HEK293 (cell line): ENCODE results near the gene NATD1.
A peak's percentile ranks its signal among the peaks of the same experiment; 100 is the strongest.

Experiments
- BCL11B ChIP-seq: fragments of 450-650 bp; formaldehyde crosslinking; IDR thresholded peaks from 2 replicates; pipeline ENCODE4 v1.5.1; 2016; ENCODE audit warnings: low read depth, missing biosample characterization, missing genetic modification characterization
- EGR2 ChIP-seq: fragments of 450-650 bp; formaldehyde crosslinking; IDR thresholded peaks from 2 replicates; pipeline ENCODE4 v1.5.1; 2016; ENCODE audit warnings: low read depth, missing biosample characterization, missing genetic modification characterization
- GLI2 ChIP-seq: fragments of 450-650 bp; formaldehyde crosslinking; IDR thresholded peaks from 2 replicates; pipeline ENCODE4; 2017; ENCODE audit warnings: missing biosample characterization, missing genetic modification characterization, low read depth, borderline replicate concordance
- GLI4 ChIP-seq: fragments of 450-650 bp; formaldehyde crosslinking; IDR thresholded peaks from 2 replicates; pipeline ENCODE4 v1.5.1; 2016; ENCODE audit warnings: missing biosample characterization, missing genetic modification characterization
- MZF1 ChIP-seq: fragments of 450-650 bp; formaldehyde crosslinking; IDR thresholded peaks from 2 replicates; pipeline ENCODE4 v1.5.1; 2017; ENCODE audit warnings: missing biosample characterization, missing genetic modification characterization, borderline replicate concordance
- PATZ1 ChIP-seq: fragments of 450-650 bp; formaldehyde crosslinking; IDR thresholded peaks from 2 replicates; pipeline ENCODE4 v1.5.1; 2016; ENCODE audit warnings: missing biosample characterization, missing genetic modification characterization
- PBX3 ChIP-seq: sonication (generic); formaldehyde crosslinking; IDR thresholded peaks from 2 replicates; pipeline ENCODE4 v1.8.1; 2022; ENCODE audit warnings: mild to moderate bottlenecking, moderate library complexity, missing genetic modification reagents
- REPIN1 ChIP-seq: fragments of 450-650 bp; formaldehyde crosslinking; IDR thresholded peaks from 2 replicates; pipeline ENCODE4 v1.5.1; 2017; ENCODE audit warnings: missing biosample characterization, missing genetic modification characterization, low read depth
- WT1 ChIP-seq: fragments of 450-650 bp; formaldehyde crosslinking; IDR thresholded peaks from 2 replicates; pipeline ENCODE4 v1.5.1; 2016; ENCODE audit warnings: missing biosample characterization, missing genetic modification characterization
- ZNF174 ChIP-seq: fragments of 450-650 bp; formaldehyde crosslinking; IDR thresholded peaks from 2 replicates; pipeline ENCODE4 v1.5.0; 2017; ENCODE audit warnings: missing biosample characterization, mild to moderate bottlenecking, missing genetic modification characterization
- ZNF223 ChIP-seq: fragments of 450-650 bp; formaldehyde crosslinking; IDR thresholded peaks from 2 replicates; pipeline ENCODE4 v1.5.1; 2016; ENCODE audit warnings: missing biosample characterization, missing genetic modification characterization
- ZNF398 ChIP-seq: fragments of 450-650 bp; formaldehyde crosslinking; IDR thresholded peaks from 2 replicates; pipeline ENCODE4 v1.5.1; 2017; ENCODE audit warnings: missing biosample characterization, missing genetic modification characterization
- ZNF433 ChIP-seq: fragments of 450-650 bp; formaldehyde crosslinking; IDR thresholded peaks from 2 replicates; pipeline ENCODE4 v1.5.1; 2016; ENCODE audit warnings: missing biosample characterization, missing genetic modification characterization, low read depth
- ZNF449 ChIP-seq: fragments of 450-650 bp; formaldehyde crosslinking; IDR thresholded peaks from 2 replicates; pipeline ENCODE4 v1.5.1; 2017; ENCODE audit warnings: missing biosample characterization, mild to moderate bottlenecking, missing genetic modification characterization, moderate library complexity
- ZNF544 ChIP-seq: fragments of 450-650 bp; formaldehyde crosslinking; IDR thresholded peaks from 2 replicates; pipeline ENCODE4 v1.5.0; 2017; ENCODE audit warnings: missing biosample characterization, missing genetic modification characterization
- ZNF555 ChIP-seq: fragments of 450-650 bp; formaldehyde crosslinking; conservative IDR thresholded peaks from 2 replicates; pipeline ENCODE4 v1.5.1; 2017; ENCODE audit warnings: missing biosample characterization, mild to moderate bottlenecking, missing genetic modification characterization, inconsistent platforms
- ZNF624 ChIP-seq: fragments of 450-650 bp; formaldehyde crosslinking; IDR thresholded peaks from 2 replicates; pipeline ENCODE4 v1.5.1; 2017; ENCODE audit warnings: missing biosample characterization, missing genetic modification characterization
- ZNF670 ChIP-seq: fragments of 450-650 bp; formaldehyde crosslinking; IDR thresholded peaks from 2 replicates; pipeline ENCODE4 v1.5.1; 2016; ENCODE audit warnings: missing biosample characterization, missing genetic modification characterization, low read depth
- TF ChIP-seq, protein P1 (sequence below): fragments of 450-650 bp; formaldehyde crosslinking; IDR thresholded peaks from 2 replicates; pipeline ENCODE4 v1.5.1; 2016; ENCODE audit warnings: missing biosample characterization, missing genetic modification characterization, low read depth
- TF ChIP-seq, protein P2 (sequence below): fragments of 450-650 bp; formaldehyde crosslinking; IDR thresholded peaks from 2 replicates; pipeline ENCODE4 v1.5.1; 2016; ENCODE audit warnings: missing biosample characterization, missing genetic modification characterization, borderline replicate concordance

The NATD1 gene

GRCh38 chr17:21284319-21285163, 31.3 kb upstream of the NATD1 start, which contains the start of gene MAP2K3 (continued):
- TF ChIP-seq, protein P1, sequence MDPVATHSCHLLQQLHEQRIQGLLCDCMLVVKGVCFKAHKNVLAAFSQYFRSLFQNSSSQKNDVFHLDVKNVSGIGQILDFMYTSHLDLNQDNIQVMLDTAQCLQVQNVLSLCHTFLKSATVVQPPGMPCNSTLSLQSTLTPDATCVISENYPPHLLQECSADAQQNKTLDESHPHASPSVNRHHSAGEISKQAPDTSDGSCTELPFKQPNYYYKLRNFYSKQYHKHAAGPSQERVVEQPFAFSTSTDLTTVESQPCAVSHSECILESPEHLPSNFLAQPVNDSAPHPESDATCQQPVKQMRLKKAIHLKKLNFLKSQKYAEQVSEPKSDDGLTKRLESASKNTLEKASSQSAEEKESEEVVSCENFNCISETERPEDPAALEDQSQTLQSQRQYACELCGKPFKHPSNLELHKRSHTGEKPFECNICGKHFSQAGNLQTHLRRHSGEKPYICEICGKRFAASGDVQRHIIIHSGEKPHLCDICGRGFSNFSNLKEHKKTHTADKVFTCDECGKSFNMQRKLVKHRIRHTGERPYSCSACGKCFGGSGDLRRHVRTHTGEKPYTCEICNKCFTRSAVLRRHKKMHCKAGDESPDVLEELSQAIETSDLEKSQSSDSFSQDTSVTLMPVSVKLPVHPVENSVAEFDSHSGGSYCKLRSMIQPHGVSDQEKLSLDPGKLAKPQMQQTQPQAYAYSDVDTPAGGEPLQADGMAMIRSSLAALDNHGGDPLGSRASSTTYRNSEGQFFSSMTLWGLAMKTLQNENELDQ (tag by site-specific recombination): no peak
- TF ChIP-seq PBX3 (CRISPR knock-in tag) (peak; percentile 92), WT1 (tag by site-specific recombination) (no peak), BCL11B (0 out of 2 replicates have a peak, but pooled peaks have one; percentile 20), ZNF670 (tag by site-specific recombination) (no peak), ZNF433 (tag by site-specific recombination) (no peak), ZNF174 (tag by site-specific recombination) (no peak), GLI4 (no peak), ZNF223 (tag by site-specific recombination) (no peak), ZNF398 (tag by site-specific recombination) (no peak), GLI2 (tag by site-specific recombination) (no peak), REPIN1 (tag by site-specific recombination) (no peak), EGR2 (peak; percentile 13; the same call in 1 of the 2 replicates), ZNF544 (no peak), ZNF555 (tag by site-specific recombination) (no peak), MZF1 (tag by site-specific recombination) (no peak), ZNF449 (peak; percentile 76), ZNF624 (tag by site-specific recombination) (no peak), PATZ1 (tag by site-specific recombination) (peak; percentile 69)
- TF ChIP-seq, protein P2, sequence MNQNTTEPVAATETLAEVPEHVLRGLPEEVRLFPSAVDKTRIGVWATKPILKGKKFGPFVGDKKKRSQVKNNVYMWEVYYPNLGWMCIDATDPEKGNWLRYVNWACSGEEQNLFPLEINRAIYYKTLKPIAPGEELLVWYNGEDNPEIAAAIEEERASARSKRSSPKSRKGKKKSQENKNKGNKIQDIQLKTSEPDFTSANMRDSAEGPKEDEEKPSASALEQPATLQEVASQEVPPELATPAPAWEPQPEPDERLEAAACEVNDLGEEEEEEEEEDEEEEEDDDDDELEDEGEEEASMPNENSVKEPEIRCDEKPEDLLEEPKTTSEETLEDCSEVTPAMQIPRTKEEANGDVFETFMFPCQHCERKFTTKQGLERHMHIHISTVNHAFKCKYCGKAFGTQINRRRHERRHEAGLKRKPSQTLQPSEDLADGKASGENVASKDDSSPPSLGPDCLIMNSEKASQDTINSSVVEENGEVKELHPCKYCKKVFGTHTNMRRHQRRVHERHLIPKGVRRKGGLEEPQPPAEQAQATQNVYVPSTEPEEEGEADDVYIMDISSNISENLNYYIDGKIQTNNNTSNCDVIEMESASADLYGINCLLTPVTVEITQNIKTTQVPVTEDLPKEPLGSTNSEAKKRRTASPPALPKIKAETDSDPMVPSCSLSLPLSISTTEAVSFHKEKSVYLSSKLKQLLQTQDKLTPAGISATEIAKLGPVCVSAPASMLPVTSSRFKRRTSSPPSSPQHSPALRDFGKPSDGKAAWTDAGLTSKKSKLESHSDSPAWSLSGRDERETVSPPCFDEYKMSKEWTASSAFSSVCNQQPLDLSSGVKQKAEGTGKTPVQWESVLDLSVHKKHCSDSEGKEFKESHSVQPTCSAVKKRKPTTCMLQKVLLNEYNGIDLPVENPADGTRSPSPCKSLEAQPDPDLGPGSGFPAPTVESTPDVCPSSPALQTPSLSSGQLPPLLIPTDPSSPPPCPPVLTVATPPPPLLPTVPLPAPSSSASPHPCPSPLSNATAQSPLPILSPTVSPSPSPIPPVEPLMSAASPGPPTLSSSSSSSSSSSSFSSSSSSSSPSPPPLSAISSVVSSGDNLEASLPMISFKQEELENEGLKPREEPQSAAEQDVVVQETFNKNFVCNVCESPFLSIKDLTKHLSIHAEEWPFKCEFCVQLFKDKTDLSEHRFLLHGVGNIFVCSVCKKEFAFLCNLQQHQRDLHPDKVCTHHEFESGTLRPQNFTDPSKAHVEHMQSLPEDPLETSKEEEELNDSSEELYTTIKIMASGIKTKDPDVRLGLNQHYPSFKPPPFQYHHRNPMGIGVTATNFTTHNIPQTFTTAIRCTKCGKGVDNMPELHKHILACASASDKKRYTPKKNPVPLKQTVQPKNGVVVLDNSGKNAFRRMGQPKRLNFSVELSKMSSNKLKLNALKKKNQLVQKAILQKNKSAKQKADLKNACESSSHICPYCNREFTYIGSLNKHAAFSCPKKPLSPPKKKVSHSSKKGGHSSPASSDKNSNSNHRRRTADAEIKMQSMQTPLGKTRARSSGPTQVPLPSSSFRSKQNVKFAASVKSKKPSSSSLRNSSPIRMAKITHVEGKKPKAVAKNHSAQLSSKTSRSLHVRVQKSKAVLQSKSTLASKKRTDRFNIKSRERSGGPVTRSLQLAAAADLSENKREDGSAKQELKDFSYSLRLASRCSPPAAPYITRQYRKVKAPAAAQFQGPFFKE (tag by site-specific recombination): no peak
